ENCODE results near the gene SPATA2.

DNA sequence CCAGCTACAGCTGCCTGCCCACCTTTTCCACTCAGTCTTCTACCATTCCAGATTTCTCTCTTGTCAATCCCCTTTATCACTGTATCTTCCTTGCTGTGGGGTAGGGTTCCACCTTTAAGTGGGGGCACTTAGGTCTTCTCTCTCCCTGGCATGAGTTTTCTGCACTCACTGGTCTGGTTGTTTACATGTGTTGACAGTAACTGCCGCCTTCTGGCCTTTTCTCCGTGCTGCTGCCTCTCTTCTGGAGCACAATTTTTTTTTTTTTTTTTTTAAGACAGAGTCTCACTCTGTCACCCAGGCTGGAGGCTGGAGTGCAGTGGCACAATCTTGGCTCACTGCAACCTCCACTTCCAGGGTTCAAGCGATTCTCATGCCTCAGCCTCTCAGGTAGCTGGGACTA lies 32.8 kb upstream of the SPATA2 start:
- TF ChIP-seq EZH2 (IDR thresholded peaks at IDR 0.05; ENCODE audit: low read depth, unreplicated experiment) (no peak), CREB1 (CRISPR knock-in tag; IDR thresholded peaks at IDR 0.05; ENCODE audit: low read depth) (no peak)
- TF ChIP-seq, protein P1, sequence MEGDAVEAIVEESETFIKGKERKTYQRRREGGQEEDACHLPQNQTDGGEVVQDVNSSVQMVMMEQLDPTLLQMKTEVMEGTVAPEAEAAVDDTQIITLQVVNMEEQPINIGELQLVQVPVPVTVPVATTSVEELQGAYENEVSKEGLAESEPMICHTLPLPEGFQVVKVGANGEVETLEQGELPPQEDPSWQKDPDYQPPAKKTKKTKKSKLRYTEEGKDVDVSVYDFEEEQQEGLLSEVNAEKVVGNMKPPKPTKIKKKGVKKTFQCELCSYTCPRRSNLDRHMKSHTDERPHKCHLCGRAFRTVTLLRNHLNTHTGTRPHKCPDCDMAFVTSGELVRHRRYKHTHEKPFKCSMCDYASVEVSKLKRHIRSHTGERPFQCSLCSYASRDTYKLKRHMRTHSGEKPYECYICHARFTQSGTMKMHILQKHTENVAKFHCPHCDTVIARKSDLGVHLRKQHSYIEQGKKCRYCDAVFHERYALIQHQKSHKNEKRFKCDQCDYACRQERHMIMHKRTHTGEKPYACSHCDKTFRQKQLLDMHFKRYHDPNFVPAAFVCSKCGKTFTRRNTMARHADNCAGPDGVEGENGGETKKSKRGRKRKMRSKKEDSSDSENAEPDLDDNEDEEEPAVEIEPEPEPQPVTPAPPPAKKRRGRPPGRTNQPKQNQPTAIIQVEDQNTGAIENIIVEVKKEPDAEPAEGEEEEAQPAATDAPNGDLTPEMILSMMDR (conservative IDR thresholded peaks at IDR 0.05; ENCODE audit: low read depth in 2 of 2), result no peak
